ENCODE measurements around the gene ARHGAP32.

DNA sequence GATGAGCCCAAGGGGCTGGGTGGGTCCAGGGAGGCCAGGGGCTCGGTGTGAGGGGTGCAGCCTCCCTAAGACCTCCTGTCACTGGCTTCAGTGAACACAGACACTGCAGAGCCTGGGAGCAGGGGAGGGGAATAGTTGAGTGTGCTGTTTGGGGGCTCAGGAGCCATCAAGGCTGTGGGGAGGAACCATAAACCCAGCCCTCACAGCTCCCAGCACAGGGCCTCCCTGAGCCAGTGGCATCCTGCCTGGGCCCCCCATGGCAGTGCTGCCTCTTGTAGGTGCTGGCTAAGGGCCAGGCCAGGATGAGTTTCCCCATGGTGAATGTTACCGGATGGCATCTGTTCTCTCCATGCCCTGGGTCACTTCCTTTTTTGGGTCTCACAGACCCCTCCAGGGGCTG is 275.4 kb downstream of the ARHGAP32 start:
- TF ChIP-seq, protein P1, sequence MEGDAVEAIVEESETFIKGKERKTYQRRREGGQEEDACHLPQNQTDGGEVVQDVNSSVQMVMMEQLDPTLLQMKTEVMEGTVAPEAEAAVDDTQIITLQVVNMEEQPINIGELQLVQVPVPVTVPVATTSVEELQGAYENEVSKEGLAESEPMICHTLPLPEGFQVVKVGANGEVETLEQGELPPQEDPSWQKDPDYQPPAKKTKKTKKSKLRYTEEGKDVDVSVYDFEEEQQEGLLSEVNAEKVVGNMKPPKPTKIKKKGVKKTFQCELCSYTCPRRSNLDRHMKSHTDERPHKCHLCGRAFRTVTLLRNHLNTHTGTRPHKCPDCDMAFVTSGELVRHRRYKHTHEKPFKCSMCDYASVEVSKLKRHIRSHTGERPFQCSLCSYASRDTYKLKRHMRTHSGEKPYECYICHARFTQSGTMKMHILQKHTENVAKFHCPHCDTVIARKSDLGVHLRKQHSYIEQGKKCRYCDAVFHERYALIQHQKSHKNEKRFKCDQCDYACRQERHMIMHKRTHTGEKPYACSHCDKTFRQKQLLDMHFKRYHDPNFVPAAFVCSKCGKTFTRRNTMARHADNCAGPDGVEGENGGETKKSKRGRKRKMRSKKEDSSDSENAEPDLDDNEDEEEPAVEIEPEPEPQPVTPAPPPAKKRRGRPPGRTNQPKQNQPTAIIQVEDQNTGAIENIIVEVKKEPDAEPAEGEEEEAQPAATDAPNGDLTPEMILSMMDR (IDR thresholded peaks at IDR 0.05; ENCODE audit: insufficient read depth, low read length, poor library complexity, severe bottlenecking) = no peak
- no peak for TF ChIP-seq EZH2phosphoT487 (conservative IDR thresholded peaks at IDR 0.05; ENCODE audit: low read length)
